HG03039 (cell line): ENCODE data around the gene LIPT2.

Source experiments
- ATAC-seq: cut with Tn5 transposase; IDR thresholded peaks from one replicate; pipeline ENCODE4 v1.9.1; 2021; ENCODE audit warnings: mild to moderate bottlenecking, moderate library complexity; ENCODE audit not compliant: unreplicated experiment

LIPT2 gene

GRCh38 chr11:74504100-74504691, 10.7 kb upstream of the LIPT2 start:
- ATAC-seq: no peak

DNA sequence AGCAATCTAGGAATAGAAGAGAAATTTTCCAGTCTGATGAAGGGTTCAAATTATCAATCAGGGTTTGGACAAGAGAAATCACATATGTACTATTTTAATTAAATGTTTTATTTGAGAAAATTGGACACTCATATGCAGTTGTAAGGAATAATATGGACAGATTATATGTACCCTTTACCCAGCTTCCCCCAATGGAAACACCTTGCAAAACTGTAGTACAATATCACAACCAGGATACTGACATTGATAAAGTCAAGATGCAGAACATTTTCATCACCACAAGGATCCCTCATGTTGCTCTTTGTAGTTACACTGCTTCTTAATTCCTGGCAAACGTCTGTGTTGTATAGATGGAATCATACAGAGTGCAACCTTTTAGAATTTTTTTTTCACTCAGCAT, 1.4 kb upstream of the LIPT2 start:
- ATAC-seq: no peak

DNA sequence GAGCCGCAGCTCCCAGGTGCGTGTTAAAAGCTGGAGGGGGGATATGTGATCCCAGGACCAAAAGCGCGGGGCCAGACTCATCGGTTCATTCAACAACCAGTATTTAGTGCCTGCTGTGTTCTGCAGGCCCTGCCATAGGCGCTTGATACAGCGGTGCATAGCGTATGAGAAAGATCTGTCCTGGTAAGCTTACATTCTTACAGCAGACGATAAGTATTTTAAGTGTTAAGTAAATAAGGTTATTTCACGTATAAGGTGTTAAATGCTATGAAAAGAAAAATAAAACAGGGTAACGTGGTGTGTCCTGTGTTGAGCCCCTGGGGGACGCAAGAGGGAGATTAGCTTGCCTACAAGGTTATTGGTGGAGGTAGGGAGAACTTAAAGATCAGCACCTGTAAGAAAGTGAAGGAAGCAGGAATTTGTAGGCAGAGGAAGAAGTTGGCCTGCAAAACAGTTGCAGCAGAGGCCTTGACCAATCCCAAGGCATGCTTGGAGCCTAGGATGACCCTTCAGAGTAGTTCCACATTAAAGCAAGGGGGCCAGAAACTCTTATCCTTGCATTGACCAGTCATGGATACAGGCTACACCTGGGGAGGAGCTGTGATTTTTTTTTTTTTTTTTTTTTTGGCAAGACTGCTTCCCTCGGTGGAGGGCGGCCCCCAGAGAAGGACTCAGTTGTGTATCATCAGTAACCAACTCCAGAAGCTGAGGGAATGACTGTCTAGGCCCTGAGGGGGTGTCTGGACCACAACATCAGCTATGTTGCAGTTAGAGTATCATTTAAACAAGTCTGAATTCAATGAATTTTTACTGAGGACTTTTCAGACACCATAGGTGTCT, 487 bp upstream of the LIPT2 start:
- no peak for ATAC-seq

GRCh38 chr11:74492084-74492483, 1.4 kb downstream of the LIPT2 start:
- ATAC-seq: no peak

DNA sequence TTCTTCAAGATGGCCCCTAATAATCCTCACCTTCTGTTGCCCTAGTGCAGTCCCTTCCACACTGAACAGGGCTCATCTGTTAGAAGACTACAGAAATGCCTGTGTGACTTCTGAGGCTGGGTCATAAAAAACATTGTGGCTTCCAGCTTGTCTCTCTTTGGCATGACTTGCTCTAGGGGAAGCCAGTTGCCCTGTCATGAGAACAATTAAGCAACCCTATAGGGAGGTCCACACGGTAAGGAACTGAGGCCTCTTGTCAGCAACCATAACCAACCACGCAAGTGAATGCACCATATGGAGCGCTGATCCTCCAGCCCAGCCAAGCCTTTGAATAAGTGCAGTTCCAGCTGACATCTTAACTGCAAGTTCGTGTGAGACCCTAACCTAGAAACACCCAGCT, 2.6 kb downstream of the LIPT2 start:
- ATAC-seq: no peak

GRCh38 chr11:74487875-74488274, 5.6 kb downstream of the LIPT2 start:
- no peak for ATAC-seq

DNA sequence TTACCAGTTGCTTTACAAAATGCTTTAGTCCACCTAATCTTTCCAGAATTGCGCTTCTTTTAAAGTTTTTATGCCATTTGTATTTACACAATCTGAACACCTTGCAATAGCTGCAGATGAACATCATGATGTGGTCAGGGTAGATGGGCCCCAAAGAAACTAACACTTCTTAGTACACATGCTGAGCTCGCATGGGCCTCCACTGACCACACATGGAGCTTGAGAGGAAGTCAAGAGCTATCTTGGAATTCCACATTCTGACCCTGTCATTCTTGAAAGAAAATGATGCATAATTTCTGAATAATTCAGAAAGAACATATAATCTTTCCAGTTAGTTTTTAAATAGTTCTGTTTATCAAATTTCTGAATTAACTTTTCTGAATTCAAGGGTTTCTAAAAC, 7.7 kb downstream of the LIPT2 start:
- ATAC-seq: no peak

DNA sequence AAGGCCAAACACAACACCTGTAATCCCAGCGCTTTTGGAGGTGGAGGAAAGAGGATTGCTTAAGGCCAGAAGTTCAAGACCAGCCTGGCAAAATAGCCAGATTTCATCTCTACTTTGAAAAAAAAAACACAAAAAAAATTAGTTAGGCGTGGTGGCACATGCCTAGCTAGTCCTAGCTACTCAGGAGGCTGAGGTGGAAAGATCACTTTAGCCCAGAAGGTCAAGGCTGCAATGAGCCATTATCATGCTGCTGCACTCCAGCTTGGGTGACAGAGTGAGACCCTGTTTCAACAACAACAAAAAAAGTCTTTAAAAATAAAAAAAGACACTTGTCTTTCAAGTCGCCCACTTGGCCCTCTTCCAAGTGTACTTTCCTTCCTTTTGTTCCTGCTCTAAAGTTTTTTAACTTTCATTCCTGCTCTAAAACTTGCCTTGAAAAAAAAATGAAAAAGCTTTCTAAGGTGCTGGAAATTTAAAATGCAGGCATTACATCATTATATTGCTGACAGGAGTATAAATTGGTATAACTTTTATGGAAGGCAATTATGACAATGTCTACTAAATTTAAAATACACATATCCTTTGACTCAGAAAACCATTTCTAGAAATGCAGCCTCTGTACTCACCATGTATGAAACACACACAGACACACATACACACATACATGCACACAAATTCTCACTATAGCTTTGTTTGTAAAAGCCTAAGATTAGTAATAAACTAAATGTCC, 12.7 kb downstream of the LIPT2 start:
- no peak for ATAC-seq

- no peak for ATAC-seq
Observed at GRCh38 chr11:74479732-74480123, 13.8 kb downstream of the LIPT2 start.

DNA sequence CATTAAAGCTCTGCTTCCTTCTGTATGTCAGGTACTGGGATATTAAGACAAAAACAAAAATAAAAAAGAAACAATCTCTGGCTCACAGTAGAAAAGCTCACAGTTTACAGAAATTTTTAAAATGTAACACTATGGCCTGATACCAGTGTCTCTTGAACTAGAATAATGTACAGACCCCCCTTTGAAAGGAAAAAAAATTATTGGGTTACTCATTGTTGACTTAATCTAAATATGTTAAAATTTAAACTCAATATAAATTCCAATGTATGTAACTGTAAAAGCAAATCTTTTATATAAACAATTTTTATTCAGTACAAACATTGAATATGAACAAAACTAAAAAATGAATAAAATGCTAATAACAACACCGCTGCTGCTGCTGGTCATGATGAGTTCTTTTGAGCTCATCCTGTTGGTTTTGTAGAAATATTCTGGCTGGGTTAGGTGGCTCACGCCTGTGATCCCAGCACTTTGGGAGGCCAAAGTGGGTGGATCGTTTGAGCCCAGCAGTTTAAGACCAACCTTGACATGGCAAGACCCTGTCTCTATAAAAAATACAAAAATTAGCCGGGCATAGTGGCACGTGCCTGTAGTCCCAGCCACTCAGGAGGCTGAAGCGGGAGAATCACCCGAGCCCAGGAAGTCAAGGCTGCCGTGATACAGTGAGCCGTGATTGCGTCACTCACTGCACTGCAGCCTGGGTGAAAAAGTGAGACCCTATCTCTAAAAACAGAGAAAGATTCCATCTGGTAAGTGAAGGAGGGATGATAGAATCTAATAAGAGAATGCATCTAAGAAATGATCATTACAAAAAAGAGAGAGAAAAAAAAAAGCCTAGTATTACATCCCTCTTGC, 14.4 kb downstream of the LIPT2 start:
- ATAC-seq: no peak

DNA sequence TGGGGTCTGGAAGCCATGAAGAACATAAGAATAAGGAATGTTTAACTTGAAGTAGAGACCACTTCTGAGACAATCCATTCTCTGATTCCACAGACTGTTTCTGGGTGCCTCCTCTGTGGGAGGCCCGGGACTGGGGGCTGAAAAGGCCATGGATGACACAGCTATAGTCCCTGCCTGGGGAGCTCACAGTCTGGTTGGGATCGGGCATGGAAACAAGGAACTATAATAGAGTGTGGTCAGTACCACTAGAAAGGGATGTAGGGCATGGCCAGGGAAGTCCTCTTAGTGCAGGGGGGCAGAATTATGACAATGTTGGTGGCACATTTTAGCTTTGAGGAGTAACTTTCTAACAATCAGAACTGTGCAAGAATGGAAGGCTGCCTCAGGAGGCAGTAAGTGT, 17.0 kb downstream of the LIPT2 start:
- ATAC-seq: no peak

GRCh38 chr11:74474316-74474715, 19.2 kb downstream of the LIPT2 start:
- no peak for ATAC-seq

GRCh38 chr11:74473382-74474173, 19.9 kb downstream of the LIPT2 start:
- ATAC-seq: no peak

GRCh38 chr11:74471668-74472429, 21.7 kb downstream of the LIPT2 start:
- ATAC-seq: no peak

DNA sequence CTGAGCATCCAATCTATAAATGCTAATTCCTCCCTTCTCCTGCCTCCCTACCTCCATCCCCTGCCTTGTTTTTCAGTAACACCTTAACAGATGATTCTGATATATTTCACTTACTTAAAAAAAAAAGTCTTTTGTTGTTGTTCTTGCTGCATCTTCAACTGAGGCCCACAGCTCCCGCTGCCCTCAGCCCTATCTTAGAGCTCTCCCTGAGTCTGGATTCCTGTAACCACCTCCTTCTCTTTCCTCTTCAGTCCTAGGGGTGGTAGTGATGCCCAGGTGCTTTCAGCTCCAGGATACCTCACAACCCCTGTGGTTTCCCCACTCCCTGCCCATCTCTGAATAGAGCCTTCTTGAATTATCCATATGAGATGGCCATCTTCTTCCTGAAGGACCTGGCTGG, 22.5 kb downstream of the LIPT2 start:
- no peak for ATAC-seq

- no peak for ATAC-seq
Observed at GRCh38 chr11:74470526-74470925, 23.0 kb downstream of the LIPT2 start.

GRCh38 chr11:74468936-74469335, 24.6 kb downstream of the LIPT2 start:
- no peak for ATAC-seq

GRCh38 chr11:74468521-74468920, 25.0 kb downstream of the LIPT2 start:
- no peak for ATAC-seq

DNA sequence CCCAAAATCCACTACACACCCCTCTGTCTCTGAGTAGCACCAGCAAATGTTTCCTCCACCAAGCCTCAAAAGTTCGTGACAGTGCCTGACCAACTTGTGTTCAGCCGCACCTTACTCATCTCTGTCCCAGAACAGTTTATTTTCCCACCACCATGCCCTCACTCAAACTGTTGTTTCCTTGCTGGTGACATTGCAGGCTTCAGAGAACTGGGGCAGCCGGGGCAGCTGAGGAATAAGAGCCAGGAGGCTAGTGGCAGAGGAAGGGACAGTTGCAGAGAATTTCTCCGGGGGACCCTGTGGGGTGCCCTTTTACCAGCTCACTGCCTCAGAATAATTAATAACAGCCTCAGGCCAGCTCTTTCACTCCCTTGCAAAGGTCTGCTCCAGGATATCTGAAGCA, 25.5 kb downstream of the LIPT2 start:
- ATAC-seq: no peak
